OCI-M2 (cell line): Measurements from ENCODE around the gene H6PD.
A peak's percentile ranks its signal among the peaks of the same experiment; 100 is the strongest.

Experiments used
- DNase-seq: peaks from one replicate; lab custom pipeline; 2025; ENCODE audit not compliant: unreplicated experiment; lab: John Stamatoyannopoulos, UW

The H6PD gene

GRCh38 chr1:9207086-9207485 lies 27.5 kb upstream of the H6PD start:
- no peak for DNase-seq

GRCh38 chr1:9207715-9208114 lies 26.9 kb upstream of the H6PD start:
- no peak for DNase-seq

GRCh38 chr1:9211291-9211811 lies 23.2 kb upstream of the H6PD start:
- no peak for DNase-seq

GRCh38 chr1:9212735-9213134 lies 21.8 kb upstream of the H6PD start:
- no peak for DNase-seq

- DNase-seq = no peak
These were observed 20.6 kb upstream of the H6PD start for GRCh38 chr1:9213956-9214355.

GRCh38 chr1:9218917-9219316 lies 15.7 kb upstream of the H6PD start:
- no peak for DNase-seq

GRCh38 chr1:9222846-9223625 lies 11.5 kb upstream of the H6PD start:
- no peak for DNase-seq

- no peak for DNase-seq
These were observed 9.7 kb upstream of the H6PD start for GRCh38 chr1:9224664-9225410.

GRCh38 chr1:9225411-9225785 lies 9.2 kb upstream of the H6PD start:
- DNase-seq = no peak

- no peak for DNase-seq
These were observed 6.0 kb upstream of the H6PD start for GRCh38 chr1:9228609-9229008.

- DNase-seq = no peak
These were observed 5.0 kb upstream of the H6PD start for GRCh38 chr1:9229549-9229948.

GRCh38 chr1:9230869-9231533 lies 3.6 kb upstream of the H6PD start:
- DNase-seq = no peak

- no peak for DNase-seq
These were observed 2.8 kb upstream of the H6PD start for GRCh38 chr1:9231648-9232332.

GRCh38 chr1:9233241-9233941 lies 1.2 kb upstream of the H6PD start:
- no peak for DNase-seq

- no peak for DNase-seq
These were observed 692 bp upstream of the H6PD start for GRCh38 chr1:9233942-9234222.

GRCh38 chr1:9235096-9235459 lies 504 bp downstream of the H6PD start:
- DNase-seq = no peak

GRCh38 chr1:9235560-9235959 lies 986 bp downstream of the H6PD start:
- DNase-seq = no peak

- DNase-seq = no peak
These were observed 3.6 kb downstream of the H6PD start for GRCh38 chr1:9238134-9238533.

GRCh38 chr1:9238550-9238949 lies 4.0 kb downstream of the H6PD start:
- DNase-seq = no peak

GRCh38 chr1:9239622-9240401 lies 5.2 kb downstream of the H6PD start:
- DNase-seq = peak; percentile 4
